ENCODE data around the gene ORM2.

The ORM2 gene

DNA sequence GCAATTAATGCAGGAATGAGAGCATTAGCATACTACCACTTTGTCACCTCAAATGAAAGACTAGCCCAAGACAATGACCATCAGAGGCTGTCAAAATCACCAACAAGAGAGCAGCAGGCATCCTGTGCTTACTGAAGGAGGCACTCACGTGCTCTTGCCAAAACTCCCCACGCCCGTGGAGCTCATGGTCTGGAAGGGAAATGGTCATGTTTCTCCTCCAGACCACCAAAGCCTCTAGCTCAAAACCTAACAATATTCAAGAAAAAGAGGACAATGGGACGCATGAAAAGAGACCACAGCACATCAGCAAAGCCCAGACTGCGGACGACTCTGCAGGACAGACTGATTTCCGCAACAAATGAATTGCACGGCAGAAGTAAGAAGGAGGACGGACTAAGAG, 45.3 kb downstream of the ORM2 start:
- H3K27ac ChIP-seq (ENCODE audit: low read depth, low read length): peak overlapping the region; percentile 99
- H3K4me1 ChIP-seq (ENCODE audit: control insufficient read depth, low read length): peaks cover 94% of the 10 kb centered on the region
- no peaks in the 10 kb centered on the region for H3K27me3 ChIP-seq (ENCODE audit: control insufficient read depth, low read length)
- peak overlapping the region; percentile 21 for H3K4me3 ChIP-seq (ENCODE audit: low read length)
- no peak for TF ChIP-seq EZH2phosphoT487 (IDR thresholded peaks at IDR 0.05; ENCODE audit: borderline replicate concordance, low read length)
- TF ChIP-seq, protein P1, sequence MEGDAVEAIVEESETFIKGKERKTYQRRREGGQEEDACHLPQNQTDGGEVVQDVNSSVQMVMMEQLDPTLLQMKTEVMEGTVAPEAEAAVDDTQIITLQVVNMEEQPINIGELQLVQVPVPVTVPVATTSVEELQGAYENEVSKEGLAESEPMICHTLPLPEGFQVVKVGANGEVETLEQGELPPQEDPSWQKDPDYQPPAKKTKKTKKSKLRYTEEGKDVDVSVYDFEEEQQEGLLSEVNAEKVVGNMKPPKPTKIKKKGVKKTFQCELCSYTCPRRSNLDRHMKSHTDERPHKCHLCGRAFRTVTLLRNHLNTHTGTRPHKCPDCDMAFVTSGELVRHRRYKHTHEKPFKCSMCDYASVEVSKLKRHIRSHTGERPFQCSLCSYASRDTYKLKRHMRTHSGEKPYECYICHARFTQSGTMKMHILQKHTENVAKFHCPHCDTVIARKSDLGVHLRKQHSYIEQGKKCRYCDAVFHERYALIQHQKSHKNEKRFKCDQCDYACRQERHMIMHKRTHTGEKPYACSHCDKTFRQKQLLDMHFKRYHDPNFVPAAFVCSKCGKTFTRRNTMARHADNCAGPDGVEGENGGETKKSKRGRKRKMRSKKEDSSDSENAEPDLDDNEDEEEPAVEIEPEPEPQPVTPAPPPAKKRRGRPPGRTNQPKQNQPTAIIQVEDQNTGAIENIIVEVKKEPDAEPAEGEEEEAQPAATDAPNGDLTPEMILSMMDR (IDR thresholded peaks at IDR 0.05; ENCODE audit: low read depth, low read length, poor library complexity, severe bottlenecking): no peak
- H3K36me3 ChIP-seq (ENCODE audit: control insufficient read depth, low read length): peaks cover 90% of the 10 kb centered on the region
- peaks cover 75% of the 10 kb centered on the region for H3K79me2 ChIP-seq (ENCODE audit: control insufficient read depth, low read length)
- H3F3A ChIP-seq (ENCODE audit: control insufficient read depth, insufficient read depth): peaks cover 41% of the 10 kb centered on the region
- H3K9me2 ChIP-seq (replicated peaks; ENCODE audit: control insufficient read depth, low read length): no peaks in the 10 kb centered on the region
- peak overlapping the region; percentile 60 for H3K4me2 ChIP-seq (ENCODE audit: low read length)
- no peaks in the 10 kb centered on the region for H4K20me1 ChIP-seq (ENCODE audit: control insufficient read depth, insufficient read depth, low read depth, low read length)
- no peaks in the 10 kb centered on the region for H3K9me3 ChIP-seq (ENCODE audit: control insufficient read depth, insufficient read depth, low read length)

GRCh38 chr9:114375386-114376175, 45.9 kb downstream of the ORM2 start:
- peaks cover 43% of the 10 kb centered on the region for H3F3A ChIP-seq (ENCODE audit: control insufficient read depth, insufficient read depth)
- H3K9me2 ChIP-seq (replicated peaks; ENCODE audit: control insufficient read depth, low read length): no peaks in the 10 kb centered on the region
- peaks cover 75% of the 10 kb centered on the region for H3K79me2 ChIP-seq (ENCODE audit: control insufficient read depth, low read length)
- H3K9me3 ChIP-seq (ENCODE audit: control insufficient read depth, insufficient read depth, low read length): no peaks in the 10 kb centered on the region
- no peak for TF ChIP-seq EZH2phosphoT487 (IDR thresholded peaks at IDR 0.05; ENCODE audit: borderline replicate concordance, low read length)
- TF ChIP-seq, protein P1 (IDR thresholded peaks at IDR 0.05; ENCODE audit: low read depth, low read length, poor library complexity, severe bottlenecking): no peak
- no peaks in the 10 kb centered on the region for H4K20me1 ChIP-seq (ENCODE audit: control insufficient read depth, insufficient read depth, low read depth, low read length)
- H3K27ac ChIP-seq (ENCODE audit: low read depth, low read length): peak overlapping the region; percentile 99
- peak overlapping the region; percentile 21; the same call in 1 of the 2 replicates for H3K4me3 ChIP-seq (ENCODE audit: low read length)
- H3K27me3 ChIP-seq (ENCODE audit: control insufficient read depth, low read length): no peaks in the 10 kb centered on the region
- peaks cover 92% of the 10 kb centered on the region for H3K4me1 ChIP-seq (ENCODE audit: control insufficient read depth, low read length)
- H3K36me3 ChIP-seq (ENCODE audit: control insufficient read depth, low read length): peaks cover 90% of the 10 kb centered on the region
- peak overlapping the region; percentile 60 for H3K4me2 ChIP-seq (ENCODE audit: low read length)

DNA sequence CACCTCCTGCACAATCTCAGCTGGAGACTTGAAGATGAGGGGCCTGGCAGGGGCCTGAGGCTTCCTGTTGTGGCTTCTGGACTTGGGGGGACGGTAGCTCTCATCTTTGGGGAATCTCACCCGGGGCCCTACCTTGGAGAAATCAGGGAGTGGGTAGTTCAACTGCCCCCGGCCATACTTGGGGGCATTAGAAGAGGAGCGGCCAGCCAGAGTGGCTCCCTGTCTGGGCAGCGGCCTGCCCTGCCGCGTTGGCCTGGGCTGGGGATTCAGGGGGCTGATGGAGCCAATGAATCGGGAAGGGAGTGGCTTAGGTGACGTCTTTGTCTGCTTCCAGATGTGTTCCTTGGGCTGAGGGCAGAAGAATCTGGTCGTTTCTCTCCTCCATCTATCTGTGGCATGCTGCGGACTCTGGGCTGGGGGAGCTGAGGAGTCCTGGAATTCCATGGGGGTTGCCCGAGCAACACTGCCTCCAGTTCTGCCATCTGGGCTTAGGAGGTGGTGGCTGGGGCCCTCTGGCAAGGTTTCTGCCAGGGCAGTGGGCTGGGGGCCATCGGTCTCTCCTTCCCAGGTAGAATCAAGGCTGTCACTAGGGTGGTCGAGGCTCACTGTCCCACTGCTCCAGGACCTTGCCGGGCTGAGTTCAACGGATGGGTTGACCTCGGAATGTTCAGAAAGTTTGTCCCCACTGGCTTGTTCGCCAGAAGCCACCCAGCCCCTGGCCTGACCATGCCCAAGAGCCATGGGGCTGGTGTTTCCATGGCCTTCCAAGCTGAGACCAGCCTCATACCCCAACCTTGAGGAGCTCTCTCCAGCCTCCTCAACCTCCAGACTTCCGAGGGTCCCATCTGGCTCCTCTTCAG, 47.1 kb downstream of the ORM2 start:
- H3K4me1 ChIP-seq (ENCODE audit: control insufficient read depth, low read length): peaks cover 91% of the 10 kb centered on the region
- TF ChIP-seq EZH2phosphoT487 (IDR thresholded peaks at IDR 0.05; ENCODE audit: borderline replicate concordance, low read length): no peak
- TF ChIP-seq, protein P1 (IDR thresholded peaks at IDR 0.05; ENCODE audit: low read depth, low read length, poor library complexity, severe bottlenecking): no peak
- no peaks in the 10 kb centered on the region for H4K20me1 ChIP-seq (ENCODE audit: control insufficient read depth, insufficient read depth, low read depth, low read length)
- no peaks in the 10 kb centered on the region for H3K27me3 ChIP-seq (ENCODE audit: control insufficient read depth, low read length)
- peak overlapping the region; percentile 33 for H3K27ac ChIP-seq (ENCODE audit: low read depth, low read length)
- H3K4me2 ChIP-seq (ENCODE audit: low read length): no peak overlapping the region
- no peak overlapping the region for H3K4me3 ChIP-seq (ENCODE audit: low read length)
- no peaks in the 10 kb centered on the region for H3K9me3 ChIP-seq (ENCODE audit: control insufficient read depth, insufficient read depth, low read length)
- H3F3A ChIP-seq (ENCODE audit: control insufficient read depth, insufficient read depth): peaks cover 38% of the 10 kb centered on the region
- H3K36me3 ChIP-seq (ENCODE audit: control insufficient read depth, low read length): peaks cover 89% of the 10 kb centered on the region
- no peaks in the 10 kb centered on the region for H3K9me2 ChIP-seq (replicated peaks; ENCODE audit: control insufficient read depth, low read length)
- H3K79me2 ChIP-seq (ENCODE audit: control insufficient read depth, low read length): peaks cover 76% of the 10 kb centered on the region

All from DOHH2 (cell line).